SJCRH30 (cell line): ENCODE data around the gene SIRT2. TPM values are rescaled to one million over a fixed set of nuclear protein-coding genes. Genes with fewer than 3 reads are reported as not detected.

Experiments used
- DNase-seq, 2 experiments: peaks; one replicate each; pipeline ENCODE4 v3.0.0-alpha.2; 2015 to 2020
- H3K27ac ChIP-seq: fragments of 250-450 bp; sonication (Bioruptor Pico); 2 replicates; pipeline ENCODE4 v1.5.1; 2020; ENCODE audit warnings: mild to moderate bottlenecking, moderate library complexity
- H3K27me3 ChIP-seq: fragments of 250-450 bp; sonication (Bioruptor Pico); 2 replicates; pipeline ENCODE4 v1.5.1; 2020; ENCODE audit warnings: mild to moderate bottlenecking, moderate library complexity
- H3K36me3 ChIP-seq: fragments of 250-450 bp; sonication (Bioruptor Pico); 2 replicates; pipeline ENCODE4 v1.5.1; 2020; ENCODE audit warnings: mild to moderate bottlenecking, moderate library complexity
- H3K4me1 ChIP-seq: fragments of 250-450 bp; sonication (Bioruptor Pico); 2 replicates; pipeline ENCODE4 v1.5.1; 2020; ENCODE audit warnings: mild to moderate bottlenecking, moderate library complexity
- H3K4me3 ChIP-seq: fragments of 250-450 bp; sonication (Bioruptor Pico); 2 replicates; pipeline ENCODE4 v1.5.1; 2020; ENCODE audit warnings: mild to moderate bottlenecking, moderate library complexity
- H3K9me3 ChIP-seq: fragments of 250-450 bp; sonication (Bioruptor Pico); replicated peaks from 2 replicates; pipeline ENCODE4 v1.5.1; 2020; ENCODE audit warnings: mild to moderate bottlenecking, moderate library complexity
- total RNA-seq: library from RNA; depleted of rRNA; stranded (reverse); fragments of >200 nt; shearing (Covaris generic); gene quantifications from 2 replicates; pipeline ENCODE4 v1.2.3, GENCODE V29; 2014

SIRT2 gene
- total RNA-seq, 1 experiment from 2014 or later, result 44.6 TPM

- Histone ChIP-seq H3K4me3 (peak overlapping the region; percentile 81), H3K4me1 (peaks cover 10% of the 10 kb centered on the region), H3K27me3 (no peaks in the 10 kb centered on the region), H3K9me3 (no peaks in the 10 kb centered on the region), H3K36me3 (peaks cover 15% of the 10 kb centered on the region), H3K27ac (peak overlapping the region; percentile 86)
- peak; percentile 73 to 76 for DNase-seq
Measured at GRCh38 chr19:38852231-38853044, 47.0 kb downstream of the SIRT2 start.

- peak overlapping the region; percentile 81 for H3K4me3 ChIP-seq
- DNase-seq, result peak; percentile 95 to 96
- peaks cover 22% of the 10 kb centered on the region for H3K36me3 ChIP-seq
- H3K27me3 ChIP-seq, result no peaks in the 10 kb centered on the region
- peak overlapping the region; percentile 86 for H3K27ac ChIP-seq
- peaks cover 7% of the 10 kb centered on the region; the same call in 1 of the 2 replicates for H3K4me1 ChIP-seq
- H3K9me3 ChIP-seq, result no peaks in the 10 kb centered on the region
Measured at GRCh38 chr19:38851622-38852230, 47.7 kb downstream of the SIRT2 start.

GRCh38 chr19:38850976-38851621 lies 48.3 kb downstream of the SIRT2 start:
- Histone ChIP-seq H3K9me3 (no peaks in the 10 kb centered on the region), H3K27me3 (no peaks in the 10 kb centered on the region), H3K4me3 (peak overlapping the region; percentile 81), H3K27ac (peak overlapping the region; percentile 41), H3K4me1 (peaks cover 7% of the 10 kb centered on the region; the same call in 1 of the 2 replicates), H3K36me3 (peaks cover 29% of the 10 kb centered on the region)
- peak; percentile 50 to 60 for DNase-seq

GRCh38 chr19:38850436-38850975 lies 48.9 kb downstream of the SIRT2 start:
- peak in 1 of 2 experiments; percentile 100 for DNase-seq
- no peaks in the 10 kb centered on the region for H3K27me3 ChIP-seq
- H3K36me3 ChIP-seq, result peaks cover 34% of the 10 kb centered on the region
- H3K4me3 ChIP-seq, result peak overlapping the region; percentile 81
- no peaks in the 10 kb centered on the region for H3K9me3 ChIP-seq
- peaks cover 7% of the 10 kb centered on the region; the same call in 1 of the 2 replicates for H3K4me1 ChIP-seq
- H3K27ac ChIP-seq, result peak overlapping the region; percentile 41

GRCh38 chr19:38849860-38850435 lies 49.5 kb downstream of the SIRT2 start, which contains the start of gene HNRNPL:
Gene HNRNPL (minus strand): TSS chr19:38849986. CDS start chr19:38849966, 20 bp downstream.
- H3K36me3 ChIP-seq, result peaks cover 40% of the 10 kb centered on the region
- DNase-seq, result peak in 1 of 2 experiments; percentile 100
- H3K4me1 ChIP-seq, result peaks cover 7% of the 10 kb centered on the region; the same call in 1 of the 2 replicates
- no peaks in the 10 kb centered on the region for H3K9me3 ChIP-seq
- H3K4me3 ChIP-seq, result peak within 1 kb of the TSS; percentile 93
- peak within 1 kb of the TSS; percentile 90 for H3K27ac ChIP-seq
- no peaks in the 10 kb centered on the region for H3K27me3 ChIP-seq

GRCh38 chr19:38849147-38849859 lies 50.1 kb downstream of the SIRT2 start:
- H3K9me3 ChIP-seq, result no peaks in the 10 kb centered on the region
- peak overlapping the region; percentile 90 for H3K27ac ChIP-seq
- H3K4me1 ChIP-seq, result peaks cover 7% of the 10 kb centered on the region; the same call in 1 of the 2 replicates
- H3K4me3 ChIP-seq, result peak overlapping the region; percentile 93
- H3K27me3 ChIP-seq, result no peaks in the 10 kb centered on the region
- peak; percentile 99 for DNase-seq
- H3K36me3 ChIP-seq, result peaks cover 47% of the 10 kb centered on the region

GRCh38 chr19:38848299-38849146 lies 50.9 kb downstream of the SIRT2 start:
- DNase-seq, result peak in 1 of 2 experiments; percentile 30
- Histone ChIP-seq H3K27ac (peak overlapping the region; percentile 90), H3K36me3 (peaks cover 54% of the 10 kb centered on the region), H3K4me1 (peaks cover 7% of the 10 kb centered on the region; the same call in 1 of the 2 replicates), H3K4me3 (peak overlapping the region; percentile 93), H3K9me3 (no peaks in the 10 kb centered on the region), H3K27me3 (no peaks in the 10 kb centered on the region)

- Histone ChIP-seq H3K27me3 (no peaks in the 10 kb centered on the region), H3K4me1 (peaks cover 7% of the 10 kb centered on the region; the same call in 1 of the 2 replicates), H3K9me3 (no peaks in the 10 kb centered on the region), H3K36me3 (peaks cover 79% of the 10 kb centered on the region), H3K4me3 (no peak overlapping the region), H3K27ac (no peak overlapping the region)
- DNase-seq, result no peak
Measured at GRCh38 chr19:38846097-38846496, 53.3 kb downstream of the SIRT2 start.

GRCh38 chr19:38845374-38846024 lies 53.9 kb downstream of the SIRT2 start:
- H3K4me1 ChIP-seq, result peaks cover 7% of the 10 kb centered on the region; the same call in 1 of the 2 replicates
- H3K27ac ChIP-seq, result no peak overlapping the region
- H3K36me3 ChIP-seq, result peaks cover 85% of the 10 kb centered on the region
- no peak overlapping the region for H3K4me3 ChIP-seq
- no peaks in the 10 kb centered on the region for H3K9me3 ChIP-seq
- peak in 1 of 2 experiments; percentile 45 for DNase-seq
- H3K27me3 ChIP-seq, result no peaks in the 10 kb centered on the region

GRCh38 chr19:38844093-38844686 lies 55.2 kb downstream of the SIRT2 start:
- peaks cover 96% of the 10 kb centered on the region for H3K36me3 ChIP-seq
- DNase-seq, result no peak
- H3K4me3 ChIP-seq, result no peak overlapping the region
- no peaks in the 10 kb centered on the region for H3K9me3 ChIP-seq
- H3K4me1 ChIP-seq, result peaks cover 7% of the 10 kb centered on the region; the same call in 1 of the 2 replicates
- no peaks in the 10 kb centered on the region for H3K27me3 ChIP-seq
- no peak overlapping the region for H3K27ac ChIP-seq

GRCh38 chr19:38843175-38843758 lies 56.2 kb downstream of the SIRT2 start:
- no peak overlapping the region for H3K4me3 ChIP-seq
- H3K27ac ChIP-seq, result no peak overlapping the region
- no peaks in the 10 kb centered on the region for H3K27me3 ChIP-seq
- no peak for DNase-seq
- peaks cover 7% of the 10 kb centered on the region; the same call in 1 of the 2 replicates for H3K4me1 ChIP-seq
- H3K36me3 ChIP-seq, result peaks cover 98% of the 10 kb centered on the region
- H3K9me3 ChIP-seq, result no peaks in the 10 kb centered on the region
